HEK293T (cell line): Measurements from ENCODE around the gene AMER3.

ENCODE experiments used
- CTCF ChIA-PET: fragments of 350-600 bp; formaldehyde crosslinking; extraction: SDS; loops from one replicate; lab custom pipeline; 2021; ENCODE audit warnings: antibody characterized with exemption, inconsistent platforms; lab: Yijun Ruan, JAX
- POLR2A ChIA-PET: fragments of 350-600 bp; formaldehyde crosslinking; extraction: SDS; loops from one replicate; lab custom pipeline; 2020; ENCODE audit warnings: antibody characterized with exemption, inconsistent platforms; lab: Yijun Ruan, JAX
- DNase-seq: peaks from one replicate; pipeline ENCODE4 v3.0.0; 2012; ENCODE audit warnings: mixed read lengths; ENCODE audit errors: extremely low spot score
- ARNT ChIP-seq: fragments of 450-650 bp; IDR thresholded peaks from 2 replicates; pipeline ENCODE4 v1.6.1; 2017; ENCODE audit warnings: mild to moderate bottlenecking
- BHLHE40 ChIP-seq: fragments of 450-650 bp; IDR thresholded peaks from 2 replicates; pipeline ENCODE4 v1.6.1; 2016; ENCODE audit warnings: mild to moderate bottlenecking, moderate library complexity, borderline replicate concordance
- CTBP1 ChIP-seq: fragments of 450-650 bp; IDR thresholded peaks from 2 replicates; pipeline ENCODE4 v1.6.1; 2016; ENCODE audit warnings: borderline replicate concordance
- ELF4 ChIP-seq: fragments of 450-650 bp; IDR thresholded peaks from 2 replicates; pipeline ENCODE4 v1.6.1; 2017; ENCODE audit warnings: antibody characterized with exemption
- FOXA1 ChIP-seq: fragments of 450-650 bp; IDR thresholded peaks from 2 replicates; pipeline ENCODE4 v1.6.1; 2016; ENCODE audit warnings: mild to moderate bottlenecking
- FOXK2 ChIP-seq: fragments of 450-650 bp; IDR thresholded peaks from 2 replicates; pipeline ENCODE4 v1.6.1; 2016; ENCODE audit warnings: mild to moderate bottlenecking
- FOXM1 ChIP-seq: fragments of 450-650 bp; IDR thresholded peaks from 2 replicates; pipeline ENCODE4 v1.6.1; 2017; ENCODE audit warnings: mild to moderate bottlenecking, borderline replicate concordance
- HDGF ChIP-seq: fragments of 450-650 bp; IDR thresholded peaks from 2 replicates; pipeline ENCODE4 v1.6.1; 2017; ENCODE audit warnings: antibody characterized with exemption, borderline replicate concordance
- L3MBTL2 ChIP-seq: fragments of 450-650 bp; conservative IDR thresholded peaks from 2 replicates; pipeline ENCODE4 v1.6.1; 2016; ENCODE audit warnings: mild to moderate bottlenecking
- LEF1 ChIP-seq: fragments of 450-650 bp; IDR thresholded peaks from 2 replicates; pipeline ENCODE4 v1.6.1; 2017; ENCODE audit warnings: mild to moderate bottlenecking, borderline replicate concordance
- NFRKB ChIP-seq: fragments of 450-650 bp; IDR thresholded peaks from 2 replicates; pipeline ENCODE4 v1.6.1; 2016; ENCODE audit warnings: mild to moderate bottlenecking, moderate library complexity
- PKNOX1 ChIP-seq: fragments of 450-650 bp; IDR thresholded peaks from 2 replicates; pipeline ENCODE4 v1.6.1; 2016
- SP1 ChIP-seq: fragments of 450-650 bp; IDR thresholded peaks from 2 replicates; pipeline ENCODE4 v1.6.1; 2017
- SUZ12 ChIP-seq: fragments of 450-650 bp; IDR thresholded peaks from 2 replicates; pipeline ENCODE4 v1.6.1; 2016; ENCODE audit warnings: mild to moderate bottlenecking
- TARDBP ChIP-seq: fragments of 450-650 bp; IDR thresholded peaks from 2 replicates; pipeline ENCODE4 v1.6.1; 2016
- ZNF384 ChIP-seq: fragments of 450-650 bp; IDR thresholded peaks from 2 replicates; pipeline ENCODE4 v1.6.1; 2016

Gene AMER3

GRCh38 chr2:130768191-130768855 is 13.0 kb downstream of the AMER3 start:
- DNase-seq: no peak
- CTCF ChIA-PET: no interaction called here
- POLR2A ChIA-PET: no interaction called here
- TF ChIP-seq ARNT: no peak
- TF ChIP-seq TARDBP: no peak

- TF ChIP-seq CTBP1: no peak
- TF ChIP-seq LEF1: no peak
- TF ChIP-seq NFRKB: no peak
- TF ChIP-seq SUZ12: no peak
- no peak for TF ChIP-seq L3MBTL2
- TF ChIP-seq ELF4: no peak
- CTCF ChIA-PET: no interaction called here
- DNase-seq: no peak
- POLR2A ChIA-PET: no interaction called here
Observed at GRCh38 chr2:130769343-130769907, 14.1 kb downstream of the AMER3 start.

- CTCF ChIA-PET: no interaction called here
- TF ChIP-seq BHLHE40: no peak
- TF ChIP-seq FOXA1: no peak
- TF ChIP-seq ZNF384: no peak
- TF ChIP-seq HDGF: no peak
- no peak for TF ChIP-seq NFRKB
- TF ChIP-seq LEF1: no peak
- no peak for TF ChIP-seq SUZ12
- POLR2A ChIA-PET: no interaction called here
- DNase-seq: no peak
Observed at GRCh38 chr2:130776550-130776949, 21.2 kb downstream of the AMER3 start.

- TF ChIP-seq FOXA1: no peak
- no peak for TF ChIP-seq ELF4
- TF ChIP-seq TARDBP: no peak
- no peak for TF ChIP-seq FOXM1
- TF ChIP-seq BHLHE40: no peak
- TF ChIP-seq NFRKB: no peak
- no peak for TF ChIP-seq SP1
- TF ChIP-seq ZNF384: no peak
- POLR2A ChIA-PET: no interaction called here
- CTCF ChIA-PET: no interaction called here
- no peak for DNase-seq
Observed at GRCh38 chr2:130778781-130779180, 23.4 kb downstream of the AMER3 start.

GRCh38 chr2:130785466-130786055 is 30.2 kb downstream of the AMER3 start:
- ChIA-PET POLR2A (no interaction called here), CTCF (no interaction called here)
- no peak for TF ChIP-seq ZNF384
- no peak for TF ChIP-seq HDGF
- no peak for TF ChIP-seq ELF4
- TF ChIP-seq LEF1: no peak
- no peak for TF ChIP-seq CTBP1
- TF ChIP-seq SUZ12: no peak
- TF ChIP-seq ARNT: no peak
- no peak for TF ChIP-seq FOXK2
- no peak for TF ChIP-seq FOXA1
- TF ChIP-seq L3MBTL2: no peak
- TF ChIP-seq FOXM1: no peak
- TF ChIP-seq SP1: no peak
- no peak for TF ChIP-seq TARDBP
- no peak for TF ChIP-seq BHLHE40
- TF ChIP-seq PKNOX1: no peak
- TF ChIP-seq NFRKB: no peak
- no peak for DNase-seq

- no peak for DNase-seq
- ChIA-PET POLR2A (no interaction called here), CTCF (no interaction called here)
- no peak for TF ChIP-seq SP1
- TF ChIP-seq TARDBP: no peak
- TF ChIP-seq PKNOX1: no peak
- TF ChIP-seq FOXA1: no peak
- no peak for TF ChIP-seq L3MBTL2
Observed at GRCh38 chr2:130786076-130786475, 30.7 kb downstream of the AMER3 start.

- TF ChIP-seq SP1 (no peak), NFRKB (no peak), ARNT (no peak), TARDBP (no peak), BHLHE40 (no peak), PKNOX1 (no peak), ELF4 (no peak), CTBP1 (no peak)
- POLR2A ChIA-PET: no interaction called here
- DNase-seq: no peak
- CTCF ChIA-PET: no interaction called here
Observed at GRCh38 chr2:130787841-130788240, 32.5 kb downstream of the AMER3 start.
